Cardiac ventricle fibroblast (primary cell): ENCODE measurements around the gene GLG1. TPM values are rescaled to one million over a fixed set of nuclear protein-coding genes. Genes with fewer than 3 reads are reported as not detected.

Experiments
- total RNA-seq: library from RNA; depleted of rRNA; stranded (reverse); fragments of >200 nt; gene quantifications from 2 replicates; pipeline ENCODE4 v1.2.3, GENCODE V29; 2015

Gene GLG1
- 215 and 258 TPM in 2 replicates for total RNA-seq

GRCh38 chr16:74606521-74607309 lies at the start of gene GLG1:
Gene GLG1, minus strand, starts transcription at chr16:74607114. Its CDS starts 20 bp downstream, at chr16:74607094.

GRCh38 chr16:74420612-74421481 lies 186.1 kb downstream of the GLG1 start, which contains the start of gene CLEC18B:
Gene CLEC18B, minus strand, starts transcription at chr16:74421478. Its CDS starts 208 bp downstream, at chr16:74421270.

Other genes with a start within 250 kb of the GLG1 start
- not detected in 2 replicates for gene NPIPB15, start 230.8 kb downstream of the GLG1 start, total RNA-seq
- 0.69 TPM in 1 of 2 replicates, not detected in the other for gene CLEC18B, start 185.6 kb downstream of the GLG1 start, total RNA-seq
- gene RFWD3, start 59.8 kb upstream of the GLG1 start, total RNA-seq, result 8.1 and 10.5 TPM in 2 replicates
- gene MLKL, start 93.7 kb upstream of the GLG1 start, total RNA-seq, result 5.2 and 6.3 TPM in 2 replicates
- gene FA2H, start 167.7 kb upstream of the GLG1 start, total RNA-seq, result not detected in 2 replicates